SU-DHL-6 (cell line): ENCODE results near the gene RPE65.

Source experiments
- CTCF ChIP-seq: fragments of 200-600 bp; sonication (generic); IDR thresholded peaks from one replicate; pipeline ENCODE4 v1.5.1; 2017; ENCODE audit warnings: antibody characterized with exemption, mild to moderate bottlenecking, low read length, moderate library complexity; ENCODE audit not compliant: insufficient read depth, poor library complexity, severe bottlenecking
- EZH2phosphoT487 ChIP-seq: fragments of 200-600 bp; sonication (generic), shearing (Covaris generic); conservative IDR thresholded peaks from 2 replicates; pipeline ENCODE4 v1.6.1; 2018; ENCODE audit warnings: mild to moderate bottlenecking, antibody characterized with exemption, low read length, moderate library complexity, mixed read lengths

- TF ChIP-seq CTCF = no peak
- TF ChIP-seq EZH2phosphoT487 = no peak
Measured at GRCh38 chr1:68490046-68490651, 40.4 kb upstream of the RPE65 start.
